Measurements from ENCODE around the gene FAN1. TPM values are rescaled to one million over a fixed set of nuclear protein-coding genes. Genes with fewer than 3 reads are reported as not detected.
A peak's percentile ranks its signal among the peaks of the same experiment; 100 is the strongest.

FAN1 gene
- total and polyA plus RNA-seq, 7 donors = 12.4 to 64.2 (median 25.0) TPM

GRCh38 chr15:30992249-30992864 lies 88.6 kb downstream of the FAN1 start:
- peak overlapping the region; percentile 84 for H3K4me3 ChIP-seq
- no peaks in the 10 kb centered on the region for H3K9me3 ChIP-seq
- WGBS, 3 donors = 50 to 59% (median 53%) methylated on average over 7 of the region's 7 CpGs
- intact Hi-C loops (cut with DNase I) = loop anchor here (5.0 to 10.0 kb wide), 6 partner anchors 35 to 335 kb away; partner anchors contain the start of genes FAN1 (in 1 of the 2) and KLF13 (in 1 of the 2)
- peak in 1 of 4 donors; percentile 30 for ATAC-seq
- H3K4me1 ChIP-seq = peaks cover 34% of the 10 kb centered on the region
- no peaks in the 10 kb centered on the region for H3K36me3 ChIP-seq (ENCODE audit: insufficient read depth in 1 of 2, low read depth in 1 of 2)
- peak overlapping the region; percentile 92 for H3K27ac ChIP-seq
- H3K27me3 ChIP-seq (ENCODE audit: insufficient read depth in 3 of 3, low read length in 2 of 3) = no peaks in the 10 kb centered on the region
- no peak for TF ChIP-seq CTCF (IDR thresholded peaks at IDR 0.05)
- no peak for DNase-seq

Other genes with a start within 250 kb of the FAN1 start
- gene MTMR10, start 87.7 kb downstream of the FAN1 start, total RNA-seq = 10 to 100 TPM; 22.1 to 52.3 (median 37.1) TPM
- 10 to 100 TPM; 15.0 to 42.9 (median 16.9) TPM for gene MTMR10, start 87.7 kb downstream of the FAN1 start, polyA plus RNA-seq
- gene TRPM1, start 197.8 kb downstream of the FAN1 start, total RNA-seq = not detected
- under 1 TPM in 1 of 3 donors, not detected in 2; 0.03 TPM for gene TRPM1, start 197.8 kb downstream of the FAN1 start, polyA plus RNA-seq